T-cell (primary cell): ENCODE data around the gene GRID1. TPM values are rescaled to one million over a fixed set of nuclear protein-coding genes. Genes with fewer than 3 reads are reported as not detected.

Experiments used
- ATAC-seq, 4 experiments: fragments of 200-7000 bp in 3 of 4; fragments of 150-1000 bp in 1 of 4; cut with Tn5 transposase; replicated peaks in 1 of 4; 1 replicate in 3 of 4; 2 replicates in 1 of 4; pipeline ENCODE4 v1.10.0; 2021; ENCODE audit warnings: moderate library complexity in 3 of 4, mild to moderate bottlenecking in 2 of 4, moderate number of reproducible peaks in 1 of 4
- CTCF ChIA-PET, 2 donors: fragments of 300-600 bp; sonication (Branson Sonifier 250); formaldehyde crosslinking; loops; one replicate each; lab custom pipeline; 2022; ENCODE audit warnings: antibody characterized with exemption in 2 of 2; lab: Charles Lee
- POLR2A ChIA-PET, 2 donors: fragments of 300-600 bp; sonication (Branson Sonifier 250); formaldehyde crosslinking; loops; one replicate each; lab custom pipeline; 2022; ENCODE audit warnings: antibody characterized with exemption in 2 of 2; lab: Charles Lee
- DNase-seq, 35 experiments: peaks; one replicate each; pipeline versions ENCODE4 v3.0.0 to v3.0.0-alpha.2; 2013 to 2023
- H3K27ac ChIP-seq: one replicate; pipeline ENCODE4 v1.5.1; 2013; ENCODE audit warnings: low read length
- H3K27me3 ChIP-seq, 2 experiments: replicated peaks in 1 of 2; 1 replicate in 1 of 2; 2 replicates in 1 of 2; pipeline versions ENCODE4 v1.6.1 to v1.7.0; 2013; ENCODE audit warnings: low read length in 1 of 2, mixed read lengths in 1 of 2; ENCODE audit not compliant: control insufficient read depth in 2 of 2, insufficient read depth in 2 of 2; ENCODE audit errors: extremely low read depth in 1 of 2
- H3K36me3 ChIP-seq, 2 donors: 1 replicate in 1 of 2; 2 replicates in 1 of 2; pipeline versions ENCODE4 v1.6.1 to v1.7.0; 2013; ENCODE audit warnings: low read length in 1 of 2; ENCODE audit not compliant: control insufficient read depth in 2 of 2, insufficient read depth in 1 of 2; ENCODE audit errors: extremely low read depth in 1 of 2
- H3K4me1 ChIP-seq, 2 experiments: 1 replicate in 1 of 2; 2 replicates in 1 of 2; pipeline versions ENCODE4 v1.6.1 to v1.7.0; 2013; ENCODE audit warnings: low read length in 2 of 2, mixed read lengths in 1 of 2; ENCODE audit not compliant: insufficient read depth in 2 of 2, control insufficient read depth in 1 of 2; ENCODE audit errors: extremely low read depth in 1 of 2
- H3K4me3 ChIP-seq, 2 donors: 1 replicate in 1 of 2; 2 replicates in 1 of 2; pipeline versions ENCODE4 v1.5.1 to v1.7.0; 2013; ENCODE audit warnings: mild to moderate bottlenecking in 2 of 2, low read length in 1 of 2, moderate library complexity in 1 of 2; ENCODE audit not compliant: control insufficient read depth in 1 of 2; ENCODE audit errors: extremely low read depth in 1 of 2
- H3K9me3 ChIP-seq: 2 replicates; pipeline ENCODE4 v1.7.0; 2013
- H3K27ac Mint-ChIP-seq, 2 donors: one replicate each; pipeline ENCODE4 v1.8.0; 2020 to 2021; ENCODE audit warnings: mild to moderate bottlenecking in 2 of 2, mixed read lengths in 2 of 2
- H3K27me3 Mint-ChIP-seq, 2 donors: one replicate each; pipeline ENCODE4 v1.8.0; 2021 to 2022; ENCODE audit warnings: mixed read lengths in 2 of 2
- H3K36me3 Mint-ChIP-seq: one replicate; pipeline ENCODE4 v1.8.0; 2021; ENCODE audit warnings: mixed read lengths
- H3K4me1 Mint-ChIP-seq, 3 donors: one replicate each; pipeline ENCODE4 v1.8.0; 2020 to 2022; ENCODE audit warnings: mixed read lengths in 3 of 3, mild to moderate bottlenecking in 1 of 3
- H3K4me3 Mint-ChIP-seq, 3 donors: one replicate each; pipeline ENCODE4 v1.8.0; 2020 to 2022; ENCODE audit warnings: mild to moderate bottlenecking in 3 of 3, mixed read lengths in 3 of 3, moderate library complexity in 3 of 3
- H3K9me3 Mint-ChIP-seq, 3 donors: one replicate each; pipeline ENCODE4 v1.8.0; 2020 to 2022; ENCODE audit warnings: mixed read lengths in 3 of 3
- WGBS: methylation state at CpG from one replicate; pipeline ENCODE4 v1.1.5; 2013; ENCODE audit warnings: missing lambda C conversion rate; ENCODE audit not compliant: insufficient coverage; 5-methylcytosine and 5-hydroxymethylcytosine counted together
- total RNA-seq, 35 experiments: library from RNA in 6 of 35; stranded (reverse) in 6 of 35; fragments of 120-200 nt in 1 of 35; gene quantifications; one replicate each; pipeline versions ENCODE4 v1.2.1 to v1.2.4 and lab custom pipeline; 2013 to 2026

Gene GRID1
- total RNA-seq, 5 donors from 2014 or later (not counting 1 experiment from before 2014, with no cell fraction given): 0.68 TPM; not detected in 4

- no peak for ATAC-seq
- H3K27ac Mint-ChIP-seq: no peak overlapping the region
- POLR2A ChIA-PET: no interaction called here
- H3K27me3 Mint-ChIP-seq: peaks cover 36 to 41% of the 10 kb centered on the region in 2 donors
- no peaks in the 10 kb centered on the region for H3K9me3 Mint-ChIP-seq
- H3K36me3 Mint-ChIP-seq: no peaks in the 10 kb centered on the region
- CTCF ChIA-PET: no interaction called here
- H3K36me3 ChIP-seq: no peaks in the 10 kb centered on the region
- 78% methylated on average over 4 of the region's 5 CpGs for WGBS
- DNase-seq: no peak
- H3K4me3 ChIP-seq: no peak overlapping the region
- no peak overlapping the region for H3K4me3 Mint-ChIP-seq
- no peaks in the 10 kb centered on the region for H3K4me1 ChIP-seq
- no peaks in the 10 kb centered on the region for H3K9me3 ChIP-seq
- peaks cover 0 to 46% of the 10 kb centered on the region in 2 experiments for H3K27me3 ChIP-seq
- no peak overlapping the region for H3K27ac ChIP-seq
- H3K4me1 Mint-ChIP-seq: no peaks in the 10 kb centered on the region
Measured at GRCh38 chr10:86316990-86317389, 49.6 kb downstream of the GRID1 start.

- ATAC-seq (no peak), DNase-seq (no peak)
- Mint-ChIP-seq H3K9me3 (no peaks in the 10 kb centered on the region), H3K27me3 (peaks cover 32 to 36% of the 10 kb centered on the region in 2 donors), H3K4me1 (no peaks in the 10 kb centered on the region), H3K4me3 (no peak overlapping the region), H3K27ac (no peak overlapping the region), H3K36me3 (no peaks in the 10 kb centered on the region)
- Histone ChIP-seq H3K27ac (no peak overlapping the region), H3K36me3 (no peaks in the 10 kb centered on the region), H3K9me3 (no peaks in the 10 kb centered on the region), H3K4me1 (no peaks in the 10 kb centered on the region), H3K27me3 (peaks cover 0 to 44% of the 10 kb centered on the region in 2 experiments), H3K4me3 (no peak overlapping the region)
- POLR2A ChIA-PET: no interaction called here
- WGBS: 42% methylated on average over 4 of the region's 4 CpGs
- CTCF ChIA-PET: no interaction called here
Measured at GRCh38 chr10:86316274-86316835, 50.2 kb downstream of the GRID1 start.

- no peaks in the 10 kb centered on the region for H3K36me3 ChIP-seq
- peaks cover 0 to 47% of the 10 kb centered on the region in 2 experiments for H3K27me3 ChIP-seq
- H3K27ac ChIP-seq: no peak overlapping the region
- H3K9me3 ChIP-seq: no peaks in the 10 kb centered on the region
- H3K4me3 ChIP-seq: no peak overlapping the region
- Mint-ChIP-seq H3K27me3 (peaks cover 32 to 36% of the 10 kb centered on the region in 2 donors), H3K4me3 (no peak overlapping the region), H3K27ac (no peak overlapping the region), H3K4me1 (no peaks in the 10 kb centered on the region), H3K9me3 (no peaks in the 10 kb centered on the region), H3K36me3 (no peaks in the 10 kb centered on the region)
- H3K4me1 ChIP-seq: no peaks in the 10 kb centered on the region
- CTCF ChIA-PET: no interaction called here
- DNase-seq (no peak), ATAC-seq (no peak)
- POLR2A ChIA-PET: no interaction called here
Measured at GRCh38 chr10:86315549-86315942, 51.0 kb downstream of the GRID1 start.

- Histone ChIP-seq H3K27ac (no peak overlapping the region), H3K4me3 (no peak overlapping the region), H3K27me3 (peaks cover 0 to 46% of the 10 kb centered on the region in 2 experiments), H3K4me1 (no peaks in the 10 kb centered on the region), H3K36me3 (no peaks in the 10 kb centered on the region), H3K9me3 (no peaks in the 10 kb centered on the region)
- Mint-ChIP-seq H3K27me3 (peaks cover 32 to 33% of the 10 kb centered on the region in 2 donors), H3K4me3 (no peak overlapping the region), H3K4me1 (no peaks in the 10 kb centered on the region), H3K9me3 (no peaks in the 10 kb centered on the region), H3K27ac (no peak overlapping the region), H3K36me3 (no peaks in the 10 kb centered on the region)
- WGBS: 58% methylated on average over 7 of the region's 7 CpGs
- ChIA-PET CTCF (no interaction called here), POLR2A (no interaction called here)
- no peak for DNase-seq
- ATAC-seq: no peak
Measured at GRCh38 chr10:86314616-86315548, 51.7 kb downstream of the GRID1 start.

GRCh38 chr10:86313621-86314041, 53.0 kb downstream of the GRID1 start:
- ChIA-PET CTCF (no interaction called here), POLR2A (no interaction called here)
- ATAC-seq (no peak), DNase-seq (no peak)
- Histone ChIP-seq H3K27ac (no peak overlapping the region), H3K4me1 (no peaks in the 10 kb centered on the region), H3K36me3 (no peaks in the 10 kb centered on the region), H3K27me3 (peaks cover 0 to 36% of the 10 kb centered on the region in 2 experiments), H3K9me3 (no peaks in the 10 kb centered on the region), H3K4me3 (no peak overlapping the region)
- no peak overlapping the region for H3K4me3 Mint-ChIP-seq
- no peaks in the 10 kb centered on the region for H3K4me1 Mint-ChIP-seq
- no peak overlapping the region for H3K27ac Mint-ChIP-seq
- H3K9me3 Mint-ChIP-seq: no peaks in the 10 kb centered on the region
- 71% methylated on average over 9 of the region's 10 CpGs for WGBS
- peaks cover 24 to 27% of the 10 kb centered on the region in 2 donors for H3K27me3 Mint-ChIP-seq
- no peaks in the 10 kb centered on the region for H3K36me3 Mint-ChIP-seq

- WGBS: 58% methylated on average over 3 of the region's 5 CpGs
Measured at GRCh38 chr10:86312701-86313270, 53.8 kb downstream of the GRID1 start.

More at GRCh38 chr10:86312701-86313270, 53.8 kb downstream of the GRID1 start:
- peaks cover 0 to 30% of the 10 kb centered on the region in 2 experiments for H3K27me3 ChIP-seq
- H3K4me3 ChIP-seq: no peak overlapping the region
- POLR2A ChIA-PET: no interaction called here
- CTCF ChIA-PET: no interaction called here
- H3K4me1 ChIP-seq: no peaks in the 10 kb centered on the region
- no peaks in the 10 kb centered on the region for H3K4me1 Mint-ChIP-seq
- no peak overlapping the region for H3K4me3 Mint-ChIP-seq
- H3K36me3 ChIP-seq: no peaks in the 10 kb centered on the region
- H3K36me3 Mint-ChIP-seq: no peaks in the 10 kb centered on the region
- DNase-seq: no peak
- ATAC-seq: no peak
- H3K27me3 Mint-ChIP-seq: peaks cover 27 to 32% of the 10 kb centered on the region in 2 donors
- H3K27ac Mint-ChIP-seq: no peak overlapping the region
- H3K9me3 Mint-ChIP-seq: no peaks in the 10 kb centered on the region
- no peak overlapping the region for H3K27ac ChIP-seq
- H3K9me3 ChIP-seq: no peaks in the 10 kb centered on the region
